Measurements from ENCODE around the gene KRT84.
A peak's percentile ranks its signal among the peaks of the same experiment; 100 is the strongest.
"Not testable (repeated sequence)": the region's sequence is repeated elsewhere in the genome, so short reads cannot be mapped to it uniquely, and the experiment has no call there.

KRT84 gene

DNA sequence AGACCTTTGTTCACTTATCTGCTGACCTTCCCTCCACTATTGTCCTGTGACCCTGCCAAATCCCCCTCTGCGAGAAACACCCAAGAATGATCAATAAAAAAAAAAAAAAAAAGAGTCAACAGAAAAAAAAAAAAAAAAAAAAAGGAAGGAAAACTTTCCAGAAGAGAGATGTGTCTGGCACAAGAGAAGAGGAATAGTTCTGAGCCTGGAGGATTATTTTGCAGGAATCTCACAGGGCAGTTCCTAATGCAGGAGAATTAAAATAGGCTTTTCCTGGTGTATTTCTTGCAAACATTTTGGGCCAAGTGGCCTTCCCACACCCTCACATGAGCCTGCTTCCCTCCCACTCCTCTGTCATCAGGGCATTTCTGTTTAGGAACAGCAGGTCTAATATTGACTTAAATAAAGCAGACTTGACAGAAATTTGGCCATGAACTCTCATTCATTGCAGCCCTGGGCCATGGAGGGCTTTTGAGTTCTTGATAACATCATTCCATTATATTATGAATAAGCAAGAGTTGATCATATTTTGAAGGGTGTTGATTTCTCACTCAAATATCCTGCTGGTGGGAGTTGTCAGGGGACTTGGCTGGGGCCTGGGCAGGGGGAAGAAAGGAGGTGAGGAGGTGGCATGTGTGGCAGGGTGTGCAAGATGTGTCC, 25.3 kb upstream of the KRT84 start:
- not testable (repeated sequence) for DNase-seq

DNA sequence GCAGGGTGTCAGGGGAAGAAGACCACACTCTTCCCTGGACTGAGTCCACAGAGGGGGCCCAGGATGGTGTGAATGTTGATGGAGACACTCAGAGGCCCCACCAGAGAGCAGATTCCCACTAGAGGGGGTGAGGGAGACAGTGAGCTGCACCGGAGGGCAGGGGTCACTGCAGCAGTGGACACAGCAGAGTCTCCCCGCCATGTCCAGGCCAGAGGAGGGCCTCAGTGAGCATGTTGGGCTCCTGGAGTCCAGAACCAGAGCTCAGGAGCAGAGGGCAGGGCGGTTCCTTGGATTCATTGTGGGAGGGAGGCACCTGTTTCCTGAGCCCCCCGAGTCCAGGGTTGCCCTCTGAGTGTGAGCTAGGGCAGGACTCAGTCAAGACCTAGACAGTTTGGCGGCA, 22.5 kb upstream of the KRT84 start:
- no peak for DNase-seq

DNA sequence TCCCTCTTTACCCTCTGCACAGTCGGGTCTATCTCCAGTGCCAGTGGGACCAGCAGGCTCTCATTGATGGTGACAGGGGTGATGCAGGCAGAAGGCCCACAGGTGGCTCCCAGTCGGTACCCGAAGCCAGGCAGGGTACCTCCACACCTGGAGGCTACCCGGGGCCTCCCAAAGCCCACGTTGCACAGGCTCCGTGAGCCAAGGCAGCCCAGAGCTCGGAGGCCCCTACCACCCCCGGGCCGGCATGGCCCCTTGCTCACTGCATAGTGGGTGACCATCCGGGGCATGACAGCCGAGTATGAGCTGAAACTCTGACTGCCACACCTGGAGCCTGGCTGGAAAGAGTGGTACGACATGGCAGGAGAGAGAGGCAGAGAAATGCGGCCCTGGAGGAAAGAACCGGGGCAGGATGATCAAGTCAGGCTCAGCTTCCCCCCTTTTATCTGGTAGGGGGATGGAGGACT, 20.5 kb upstream of the KRT84 start, which contains the start of gene KRT82:
Gene KRT82 (minus strand): TSS at position 414 of the 464 bp plus-strand sequence. CDS start 58 bp downstream, at position 356.
- DNase-seq, result no peak

DNA sequence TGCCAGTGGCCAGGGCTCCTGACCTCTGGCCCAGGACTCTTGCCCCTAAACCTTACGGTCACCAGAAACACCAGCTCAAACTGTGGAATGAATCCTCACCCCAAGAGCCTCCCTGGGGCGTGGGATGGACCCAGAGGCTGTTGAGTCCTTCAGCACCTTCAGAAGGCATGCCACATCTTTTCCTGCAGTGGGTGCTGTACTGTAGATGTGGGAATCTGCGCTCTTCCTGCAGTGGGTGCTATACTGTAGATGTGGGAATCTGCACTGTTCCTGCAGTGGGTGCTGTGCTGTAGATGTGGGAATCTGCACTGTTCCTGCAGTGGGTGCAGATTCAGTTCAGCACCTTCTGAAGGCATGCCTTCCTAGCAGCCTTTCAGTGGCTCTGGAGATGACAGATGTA, 19.5 kb upstream of the KRT84 start:
- DNase-seq, result no peak

DNA sequence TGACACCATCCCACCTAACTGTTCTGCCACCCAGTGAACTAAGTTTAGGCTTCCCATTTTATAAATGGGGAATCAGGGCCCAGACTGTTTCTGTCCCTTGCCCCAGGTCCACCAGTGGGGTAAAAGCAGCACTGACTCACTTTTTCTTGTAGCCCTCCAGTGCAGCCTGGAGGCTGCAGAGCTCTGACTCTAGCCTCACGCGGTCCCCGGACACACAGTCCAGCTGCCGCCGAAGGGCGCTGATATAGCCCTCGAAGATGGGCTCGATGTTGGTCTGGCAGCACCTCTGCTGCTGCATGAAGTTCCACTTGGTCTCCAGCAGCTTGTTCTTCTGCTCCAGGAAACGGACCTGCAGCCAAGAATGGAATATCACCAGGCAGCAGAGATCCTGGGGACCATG, 18.1 kb upstream of the KRT84 start:
- DNase-seq, result no peak

DNA sequence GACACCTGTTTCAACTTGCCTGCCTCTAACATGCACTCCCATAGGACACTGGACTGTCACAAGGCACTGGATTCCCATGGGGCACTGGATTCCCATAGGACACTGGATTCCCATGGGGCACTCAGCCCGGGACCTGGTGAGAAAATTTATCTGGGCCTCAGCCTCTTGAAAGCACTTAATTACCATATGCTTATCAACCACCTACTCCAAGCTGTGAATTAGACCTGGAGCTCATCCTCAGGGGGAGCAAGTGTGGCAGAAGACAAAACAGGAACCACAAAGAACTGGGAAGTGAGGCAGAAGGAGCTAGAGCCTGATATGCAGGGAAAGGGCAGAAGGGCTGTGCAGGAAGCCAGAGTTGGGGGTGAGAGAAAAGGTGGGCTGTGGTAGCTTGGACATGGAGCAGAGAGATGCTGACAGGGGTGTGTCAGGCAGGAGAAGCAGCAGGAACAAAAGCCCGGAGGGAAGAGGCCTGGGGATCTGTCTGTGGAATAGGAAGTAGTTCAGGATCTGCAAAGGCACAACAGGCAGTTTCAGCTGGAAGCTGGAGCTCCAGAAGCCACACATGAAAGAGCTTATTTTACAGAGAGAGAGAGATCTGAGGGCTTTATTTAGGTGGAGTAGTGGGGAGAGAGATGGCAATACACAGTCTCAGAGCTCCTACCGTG, 17.6 kb upstream of the KRT84 start:
- DNase-seq, result no peak

DNA sequence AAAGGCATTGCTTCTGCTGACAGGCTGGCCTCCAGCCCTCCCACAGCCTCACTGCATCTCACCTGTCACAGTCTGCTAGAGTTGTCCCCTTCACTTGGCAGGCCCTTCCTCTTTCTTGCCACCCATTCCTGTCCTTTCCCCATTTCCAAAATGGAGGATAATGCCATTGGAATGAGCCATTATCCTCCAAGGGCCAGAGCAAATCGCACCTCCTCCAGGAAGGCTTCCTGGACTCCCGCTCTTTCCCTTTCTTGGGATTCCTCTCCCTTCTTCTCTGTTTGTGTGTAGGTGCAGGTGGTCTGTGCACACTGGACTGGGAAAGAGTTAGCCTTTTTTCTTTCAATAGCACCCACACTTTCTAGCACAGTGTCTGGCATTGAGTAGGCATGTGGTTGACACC, 16.9 kb upstream of the KRT84 start:
- no peak for DNase-seq

DNA sequence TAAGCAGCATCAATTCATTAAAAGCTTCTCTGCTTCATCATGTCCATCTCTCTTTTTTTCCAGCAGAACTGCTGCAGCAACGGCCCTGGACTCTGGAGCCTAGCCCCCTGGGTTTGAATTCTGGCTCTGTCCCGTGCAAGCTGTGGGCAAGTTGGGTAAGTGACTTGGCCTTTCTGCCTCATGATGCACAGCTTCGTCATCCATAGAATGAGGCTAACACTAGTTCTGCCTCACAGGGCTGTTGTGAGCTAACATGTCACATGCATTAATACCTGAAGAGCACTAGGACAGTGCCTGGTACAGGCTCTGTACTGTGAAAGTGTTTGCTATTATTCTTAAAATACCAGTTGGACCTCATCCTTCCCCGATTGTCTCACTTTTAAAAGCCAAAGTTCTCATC, 16.5 kb upstream of the KRT84 start:
- no peak for DNase-seq

DNA sequence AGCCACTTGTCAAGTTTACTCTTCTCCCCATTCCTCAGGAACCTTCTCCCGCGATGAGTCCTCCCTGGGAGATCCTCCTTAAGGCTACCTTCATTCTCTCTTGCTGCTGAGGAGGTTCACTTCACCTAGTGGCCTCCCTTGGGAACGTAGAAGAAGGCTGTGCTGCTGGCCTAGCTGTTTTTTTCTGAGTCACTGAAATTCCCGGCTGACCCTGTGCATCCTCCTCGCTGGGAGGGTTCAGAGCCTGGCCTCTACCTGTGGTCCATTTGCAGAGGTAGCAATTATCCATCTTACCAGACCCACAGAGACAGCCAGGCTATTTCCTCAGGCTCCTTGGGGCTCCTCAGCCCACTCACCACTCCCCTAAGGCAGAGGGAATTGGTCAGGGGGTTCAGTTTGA, 16.1 kb upstream of the KRT84 start:
- DNase-seq, result no peak

DNA sequence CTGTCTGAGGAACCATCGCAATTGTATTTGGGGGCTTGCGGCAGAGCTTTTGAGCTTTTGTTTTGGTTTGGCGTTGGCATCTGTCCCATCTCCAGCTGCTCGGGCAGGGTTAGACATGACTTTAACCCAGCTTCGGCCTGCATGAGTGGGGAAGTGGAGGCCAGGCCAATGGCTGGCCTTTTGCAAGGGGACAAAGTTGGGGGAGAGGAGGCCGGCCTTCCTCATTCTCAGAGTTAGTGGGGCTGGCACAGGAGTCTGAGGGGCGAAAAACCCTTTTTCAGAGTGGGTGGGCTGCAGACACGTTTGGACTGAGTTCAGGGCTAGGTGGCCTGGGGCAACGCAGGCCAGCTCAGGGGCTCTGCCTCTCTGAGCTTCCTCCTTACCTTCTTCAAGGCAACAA, 15.5 kb upstream of the KRT84 start:
- DNase-seq, result no peak

DNA sequence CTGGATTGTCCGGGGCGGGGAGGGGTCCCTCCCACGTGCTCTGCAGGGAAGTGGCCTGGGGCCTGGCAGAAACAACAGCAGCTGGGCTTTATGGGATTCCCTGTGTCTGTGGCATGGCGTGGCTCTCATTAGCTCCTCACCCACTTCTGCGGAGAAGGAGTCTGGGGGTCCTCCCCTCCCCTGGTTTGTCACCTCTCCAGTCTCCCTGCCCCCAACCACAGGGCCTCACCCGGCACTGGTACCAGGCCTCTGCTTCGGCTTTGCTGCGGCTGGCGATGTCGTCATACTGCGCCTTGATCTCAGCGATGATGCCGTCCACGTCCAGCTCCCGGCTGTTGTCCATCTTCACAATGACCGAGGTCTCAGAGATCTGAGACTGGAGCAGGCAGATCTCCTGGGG, 14.3 kb upstream of the KRT84 start:
- DNase-seq, result no peak

DNA sequence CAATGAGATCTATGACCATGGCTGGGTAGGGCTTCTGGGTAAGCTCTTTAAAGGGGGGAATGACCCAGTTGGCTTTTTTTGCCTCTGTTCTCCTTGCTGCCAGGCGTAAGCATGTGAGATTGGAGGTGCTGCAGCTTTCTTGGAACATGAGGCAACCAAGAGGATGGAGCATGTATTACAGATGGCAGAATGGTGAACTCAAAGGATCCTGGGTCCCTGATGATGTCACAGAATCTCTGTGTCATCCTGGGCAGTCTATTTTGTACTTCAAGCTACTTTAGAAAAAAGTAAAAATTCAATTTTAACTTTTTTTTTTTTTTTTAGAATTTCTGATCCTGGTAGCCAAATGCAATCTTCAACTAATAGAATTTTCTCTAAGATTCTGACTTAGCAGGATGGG, 12.7 kb upstream of the KRT84 start:
- DNase-seq, result no peak

DNA sequence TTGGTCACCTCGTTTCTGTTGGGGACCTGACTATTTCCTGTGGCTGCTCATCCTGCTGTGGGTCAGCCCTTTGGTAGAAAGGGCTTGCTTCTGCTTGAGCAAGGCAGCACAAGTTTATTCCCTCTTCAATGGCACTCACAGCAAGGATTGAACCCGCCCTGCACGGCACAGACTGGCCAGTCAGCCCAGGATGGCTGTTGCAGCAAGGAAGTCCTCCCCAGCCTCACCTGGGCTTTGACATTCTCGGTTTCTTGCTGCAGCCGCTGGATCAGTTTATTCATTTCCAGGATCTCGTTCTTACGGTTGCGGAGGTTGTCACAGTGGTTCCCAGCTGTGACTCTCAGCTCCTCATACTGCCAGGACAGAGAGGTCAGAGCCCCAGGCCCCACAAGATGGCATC, 11.2 kb upstream of the KRT84 start:
- DNase-seq, result no peak

DNA sequence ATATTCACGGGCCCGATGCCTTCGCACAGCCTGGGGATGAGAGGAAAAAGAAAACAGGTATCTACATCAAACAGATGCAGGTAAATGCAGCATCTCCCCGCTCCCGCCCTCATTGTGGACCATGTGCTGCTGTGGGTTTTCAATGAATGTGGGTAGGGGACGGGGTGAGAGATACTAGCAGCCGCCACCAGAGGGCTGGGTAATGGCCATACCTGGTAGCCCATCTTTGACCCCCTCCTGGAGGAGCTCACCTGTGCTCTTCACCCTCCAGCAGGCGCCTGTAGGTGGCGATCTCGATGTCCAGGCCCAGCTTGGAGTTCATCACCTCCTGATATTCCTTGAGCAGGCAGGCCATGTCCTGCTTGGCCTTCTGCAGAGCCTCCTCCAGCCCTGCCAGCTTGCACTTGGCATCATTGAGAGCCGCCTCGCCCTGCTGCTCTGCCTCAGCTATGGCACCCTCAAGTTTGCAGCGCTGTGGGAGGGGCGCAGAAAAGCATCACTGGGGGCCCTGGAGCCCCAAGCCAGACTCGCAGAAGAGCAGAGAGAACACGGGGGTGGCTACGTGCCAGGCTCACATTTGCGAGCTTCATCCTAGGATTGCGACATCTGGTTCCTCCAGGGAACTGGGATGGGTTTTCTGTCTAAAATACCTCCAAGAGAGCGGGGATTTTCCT, 10.4 kb upstream of the KRT84 start:
- DNase-seq, result peak; percentile 37

DNA sequence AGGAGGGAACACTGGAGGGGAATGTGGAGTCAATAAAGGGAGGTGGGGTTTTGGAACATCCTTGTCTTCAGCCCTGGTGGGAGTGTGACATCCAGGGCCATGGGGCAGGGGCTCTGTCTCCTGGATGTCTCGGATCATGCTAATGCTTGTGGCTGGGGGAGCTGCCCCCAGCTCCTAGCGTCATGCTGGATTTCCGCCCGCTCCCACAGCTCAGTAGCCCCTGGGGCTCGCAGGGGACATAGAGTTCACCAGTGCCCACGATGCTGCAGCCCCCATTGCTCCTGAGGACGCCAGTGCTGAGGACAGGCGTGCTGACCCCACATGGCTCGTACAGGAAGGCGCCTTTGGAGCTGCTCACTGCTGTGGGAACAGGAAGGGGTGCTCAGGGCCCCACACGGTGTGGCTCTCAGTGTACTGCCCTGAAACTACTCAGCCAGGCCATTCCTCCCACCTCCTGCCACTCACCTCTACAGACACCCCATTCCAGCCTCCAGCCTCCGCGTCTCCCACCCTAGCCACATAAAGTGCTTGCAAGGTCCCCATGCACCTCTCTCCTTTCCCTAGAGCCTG, 9.5 kb upstream of the KRT84 start:
- DNase-seq, result no peak

DNA sequence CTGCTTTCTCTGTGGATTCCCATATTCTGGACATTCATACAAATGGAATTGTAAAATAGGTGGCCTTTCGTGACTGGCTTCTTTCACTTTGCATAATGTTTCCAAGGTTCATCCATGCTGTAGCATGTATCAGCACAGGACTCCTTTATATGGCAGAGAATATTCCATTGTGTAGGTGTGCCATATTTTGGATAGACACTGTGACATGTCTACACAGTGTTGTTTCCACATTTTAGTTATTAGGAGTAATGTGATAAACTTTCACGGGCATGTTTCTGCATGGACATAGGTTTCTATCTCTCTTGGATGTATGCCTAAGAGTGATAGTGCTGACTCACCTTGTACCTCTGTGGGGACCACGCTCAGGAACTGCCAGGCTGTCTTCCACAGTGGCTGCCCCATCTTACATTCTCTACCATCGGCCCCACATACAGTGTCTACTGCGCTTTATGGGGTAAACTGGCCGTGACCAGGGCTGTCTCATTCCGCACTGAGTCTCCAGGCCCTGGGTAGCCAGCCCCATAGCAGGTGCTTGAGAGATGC, 7.1 kb upstream of the KRT84 start:
- DNase-seq, result no peak

DNA sequence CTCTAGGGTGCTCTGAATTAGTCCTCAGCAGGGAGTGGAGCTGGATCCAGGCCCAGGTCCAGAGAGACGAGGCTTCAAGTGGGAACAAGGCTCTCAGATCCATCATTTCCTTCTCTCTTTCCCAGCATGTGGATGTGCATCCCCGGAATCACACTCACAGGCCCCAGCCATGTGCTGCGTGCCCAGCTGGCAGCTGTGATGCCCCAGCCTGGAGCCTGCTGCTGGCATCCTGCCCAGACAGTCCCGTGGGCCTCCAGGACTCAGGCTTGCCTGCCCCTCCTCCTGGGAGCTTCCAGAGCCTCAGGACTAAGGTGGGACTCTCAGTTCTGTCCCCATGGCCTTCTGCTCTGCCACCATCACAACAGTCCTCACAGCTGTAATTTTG, 6.2 kb upstream of the KRT84 start:
- no peak for DNase-seq

DNA sequence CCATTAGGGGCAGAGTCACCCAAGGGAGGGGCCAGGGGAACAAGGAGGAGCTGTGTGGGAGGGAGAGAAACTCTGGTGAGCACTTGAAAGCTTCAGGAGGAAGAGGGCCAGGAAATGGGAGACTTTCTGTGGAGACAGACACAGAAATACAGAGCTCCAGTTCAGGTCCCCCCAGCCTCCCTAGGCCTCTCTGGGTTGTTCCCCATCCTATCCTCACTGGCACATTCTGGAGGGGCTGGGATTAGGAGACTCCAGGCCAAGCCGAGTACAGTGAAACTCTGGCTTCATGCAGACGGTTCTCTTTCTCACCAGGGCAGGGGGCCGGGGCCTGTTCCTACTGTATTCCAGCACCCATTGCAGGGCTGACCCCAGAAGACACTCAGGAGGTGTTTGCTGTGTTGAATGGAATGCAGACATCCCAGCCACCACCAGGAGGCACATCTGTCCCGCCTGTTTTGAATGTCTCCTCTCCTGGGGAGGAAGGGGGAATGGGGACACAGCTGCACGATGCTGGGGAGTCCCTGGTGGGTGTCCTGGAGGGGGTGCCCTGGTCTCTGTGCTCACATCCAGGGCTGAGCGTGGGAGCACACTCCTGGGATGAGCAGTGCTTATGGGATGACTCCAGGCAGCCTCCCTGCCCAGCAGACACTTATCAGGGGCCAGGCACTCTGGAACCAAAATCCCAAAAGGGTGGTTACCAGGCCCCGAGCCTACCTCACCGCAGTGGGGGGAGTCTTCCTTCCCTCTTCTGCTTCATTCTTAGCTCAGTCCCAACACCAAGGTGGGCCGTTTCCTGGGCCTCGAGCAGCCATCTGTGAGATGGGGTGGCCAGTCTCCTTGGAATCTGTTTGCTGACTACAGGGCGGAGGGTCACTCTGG, 5.5 kb upstream of the KRT84 start:
- DNase-seq, result no peak

DNA sequence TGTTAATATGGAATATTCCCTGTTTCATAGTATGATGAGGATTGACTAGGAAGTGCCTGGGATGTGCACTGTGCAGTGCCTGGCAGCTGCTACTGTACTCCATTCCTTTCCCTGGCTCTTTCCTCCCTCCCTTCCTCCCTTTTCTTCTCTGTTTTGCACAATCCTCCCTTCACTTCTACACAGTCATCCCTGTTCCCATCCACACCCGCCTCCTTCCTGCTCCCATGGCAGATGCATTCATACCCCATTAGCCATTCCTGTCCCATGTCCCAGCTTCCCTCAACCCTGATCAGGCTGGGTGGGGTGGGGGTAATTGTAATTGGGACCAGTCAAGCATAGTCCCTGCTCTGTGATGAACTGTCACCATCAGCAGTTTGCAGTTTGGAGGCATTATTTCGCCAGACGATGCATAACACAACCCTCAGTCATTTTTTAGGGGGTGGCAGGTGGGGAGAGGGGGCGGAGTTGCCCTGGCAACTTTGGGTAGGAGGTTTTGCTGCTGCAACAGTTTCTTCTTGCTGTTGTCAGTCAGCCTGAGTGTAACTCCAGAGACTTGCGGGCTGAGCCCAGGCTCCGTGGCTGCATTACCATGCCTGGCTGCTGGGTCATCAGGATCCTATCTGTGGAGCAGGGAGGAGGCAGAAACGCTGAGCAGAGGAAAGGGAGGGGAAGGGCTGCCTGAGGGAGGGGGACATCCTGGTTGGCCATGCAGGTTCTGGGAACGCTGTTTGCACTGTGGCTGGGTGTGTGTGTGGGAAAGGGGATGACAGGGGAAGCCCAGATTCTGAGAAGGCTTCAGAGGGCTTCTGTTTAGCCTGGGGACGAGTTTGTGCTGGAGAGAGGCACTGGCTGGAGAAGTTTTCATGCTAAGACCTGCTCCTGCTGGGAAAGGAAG, 4.1 kb upstream of the KRT84 start:
- DNase-seq, result no peak

DNA sequence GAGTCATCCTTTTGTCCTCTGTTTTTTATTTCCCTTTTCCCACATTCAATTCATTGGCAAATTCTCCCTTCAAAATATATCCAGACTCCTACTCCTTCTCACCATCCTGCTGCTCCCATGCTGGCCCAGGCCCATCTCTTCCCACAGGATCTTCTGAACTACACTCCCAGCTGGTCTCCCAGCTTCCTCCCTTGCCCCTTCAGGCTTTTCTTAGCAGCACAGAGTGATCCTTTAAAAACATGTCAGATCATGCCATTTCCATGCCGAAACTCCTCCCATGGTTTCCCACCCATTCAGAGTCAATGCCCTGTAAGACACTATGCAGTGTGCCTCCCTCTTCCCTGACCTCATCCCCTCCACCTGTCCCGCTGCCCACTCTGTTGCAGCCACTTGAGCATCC, 2.4 kb upstream of the KRT84 start:
- DNase-seq, result no peak

DNA sequence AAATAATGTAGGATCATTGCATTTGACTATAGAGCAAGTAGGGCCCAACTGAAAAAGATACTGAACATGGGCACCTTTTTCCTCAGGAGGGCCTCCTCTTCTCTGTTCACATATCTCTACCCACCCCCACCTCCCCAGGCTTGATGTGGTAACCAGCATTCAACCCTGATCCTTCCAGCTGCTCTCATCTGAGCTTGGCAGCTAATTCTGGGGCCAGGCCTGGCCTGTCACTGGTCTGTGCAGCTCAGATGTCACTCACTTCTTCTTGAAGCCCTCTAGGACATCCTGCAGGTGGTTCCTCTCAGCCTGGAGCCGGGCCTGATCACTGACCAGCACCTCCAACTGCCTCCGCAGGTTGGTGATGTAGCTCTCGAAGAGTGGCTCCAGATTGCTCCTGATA, 2.1 kb downstream of the KRT84 start:
- no peak for DNase-seq

DNA sequence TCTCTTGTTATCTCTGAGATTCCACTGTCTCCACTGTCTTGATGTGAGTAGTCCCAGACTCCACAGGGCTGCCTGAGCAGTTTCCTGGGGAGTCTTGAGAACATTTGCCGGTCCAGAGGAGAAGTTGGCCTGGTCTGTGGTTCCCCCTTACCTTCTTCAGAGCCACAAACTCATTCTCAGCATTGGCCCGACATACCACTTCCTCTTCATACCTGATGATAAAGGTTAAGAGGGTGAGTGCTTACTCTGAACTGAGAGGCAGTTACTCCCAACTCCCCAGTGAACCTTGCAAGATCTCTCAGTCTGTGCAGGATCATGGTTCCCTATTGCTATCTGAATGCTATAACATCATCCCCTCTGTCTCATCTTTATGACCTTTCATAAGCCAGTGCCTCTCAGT, 2.6 kb downstream of the KRT84 start:
- no peak for DNase-seq
